ENCODE measurements around the gene TMPRSS5.
"Not testable (repeated sequence)": the region's sequence is repeated elsewhere in the genome, so short reads cannot be mapped to it uniquely, and the experiment has no call there.

GRCh38 chr11:113671914-113672313, 34.2 kb downstream of the TMPRSS5 start:
- not testable (repeated sequence) for TF ChIP-seq CTCF (IDR thresholded peaks at IDR 0.05; ENCODE audit: insufficient read depth, low read depth, low read length); EZH2 (IDR thresholded peaks at IDR 0.05; ENCODE audit: insufficient read depth, low read length)
